NCI-H2196 (cell line): ENCODE measurements around the gene ANKRD30A.
"Not testable (repeated sequence)": the region's sequence is repeated elsewhere in the genome, so short reads cannot be mapped to it uniquely, and the experiment has no call there.

Source experiments
- DNase-seq: peaks from one replicate; lab custom pipeline; 2025; ENCODE audit not compliant: unreplicated experiment; lab: John Stamatoyannopoulos, UW

The ANKRD30A gene

DNA sequence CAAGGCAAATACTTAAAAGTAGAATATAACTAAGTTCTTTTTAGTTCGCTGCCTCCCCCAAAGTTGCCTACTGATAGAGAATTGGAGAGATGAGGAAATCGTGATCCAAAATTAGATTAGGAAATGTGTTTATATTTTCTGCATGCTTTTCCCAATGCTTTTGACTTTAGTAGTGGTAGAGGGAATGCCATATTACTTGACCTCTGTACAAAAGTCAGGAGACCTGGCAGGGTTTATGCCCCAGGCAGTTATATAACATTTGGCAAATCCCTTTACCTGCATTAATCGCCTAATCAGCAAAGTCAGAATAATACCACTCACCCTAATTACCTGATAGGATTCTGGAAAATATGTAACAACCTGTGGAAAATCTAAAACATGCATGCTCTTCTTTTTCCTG is 142.9 kb downstream of the ANKRD30A start:
- DNase-seq: no peak

DNA sequence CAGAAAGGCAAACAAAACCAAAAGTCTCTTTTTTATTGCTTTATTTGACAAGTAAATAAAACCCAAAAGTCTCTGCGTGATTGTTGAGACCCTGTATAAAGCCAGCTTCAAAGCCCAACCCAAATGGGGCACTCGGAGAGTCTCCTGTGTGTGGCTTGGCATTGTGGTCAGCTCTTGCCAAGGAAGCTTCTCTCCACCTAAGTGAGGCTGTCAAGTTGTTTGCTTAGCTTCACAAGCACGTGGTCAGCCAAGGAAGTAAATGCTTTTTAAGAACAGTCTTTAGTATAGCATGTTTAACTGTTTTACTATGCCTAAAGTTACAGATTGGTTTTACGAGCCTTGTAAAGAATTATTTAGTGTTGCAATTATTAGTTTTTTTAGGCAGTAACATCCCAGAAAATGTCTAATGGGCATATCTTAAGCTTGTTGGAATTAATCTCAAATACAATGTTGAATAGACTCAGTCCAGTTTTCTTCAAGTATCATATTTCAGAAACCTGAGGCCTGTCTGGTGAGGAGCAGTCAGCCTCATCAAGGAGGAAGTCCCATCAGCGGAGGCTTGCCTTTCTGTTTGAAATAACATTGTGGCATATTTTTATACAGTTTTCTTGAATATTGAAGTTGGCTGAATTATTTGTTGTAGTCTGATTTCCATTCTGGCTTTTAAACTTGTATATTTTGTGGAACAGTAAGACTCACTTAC is 144.3 kb downstream of the ANKRD30A start:
- DNase-seq: peak; percentile 0

DNA sequence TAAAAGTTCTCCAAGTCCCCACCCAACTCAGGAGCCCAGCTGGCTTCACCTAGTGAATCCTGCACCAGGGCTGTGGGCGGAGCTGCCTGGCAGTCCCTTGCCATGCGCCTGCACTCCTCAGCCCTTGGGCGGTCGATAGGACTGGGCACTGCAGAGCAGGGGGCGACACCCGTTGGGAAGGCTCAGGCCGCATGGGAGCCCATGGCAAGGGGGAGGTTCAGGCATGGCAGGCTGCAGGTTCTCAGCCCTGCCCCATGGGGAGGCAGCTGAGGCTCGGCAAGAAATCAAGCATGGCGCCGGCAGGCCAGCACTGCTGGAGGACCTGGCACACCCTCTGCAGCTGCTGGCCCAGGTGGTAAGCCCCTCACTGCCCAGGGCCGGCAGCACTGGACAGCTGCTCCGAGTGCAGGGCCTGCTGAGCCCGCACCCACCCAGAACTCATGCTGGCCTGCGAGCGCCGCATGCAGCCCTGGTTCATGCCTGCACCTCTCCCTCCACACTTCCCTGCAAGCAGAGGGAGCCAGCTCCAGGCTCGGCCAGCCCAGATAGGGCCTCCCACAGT is 149.9 kb downstream of the ANKRD30A start:
- no peak for DNase-seq

DNA sequence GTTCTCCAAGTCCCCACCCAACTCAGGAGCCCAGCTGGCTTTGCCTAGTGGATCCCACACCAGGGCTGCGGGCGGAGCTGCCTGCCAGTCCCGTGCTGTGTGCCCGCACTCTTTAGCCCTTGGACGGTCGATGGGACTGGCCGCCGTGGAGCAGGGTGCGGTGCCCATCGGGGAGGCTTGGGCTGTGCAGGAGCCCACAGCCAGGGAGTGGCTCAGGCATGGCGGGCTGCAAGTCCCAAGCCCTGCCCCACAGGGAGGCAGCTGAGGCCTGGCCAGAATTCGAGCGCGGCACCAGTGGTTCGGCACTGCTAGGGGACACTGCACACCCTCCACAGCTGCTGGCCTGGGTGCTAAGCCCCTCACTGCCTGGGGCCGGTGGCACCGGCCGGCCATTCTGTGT is 159.7 kb downstream of the ANKRD30A start:
- no peak for DNase-seq

DNA sequence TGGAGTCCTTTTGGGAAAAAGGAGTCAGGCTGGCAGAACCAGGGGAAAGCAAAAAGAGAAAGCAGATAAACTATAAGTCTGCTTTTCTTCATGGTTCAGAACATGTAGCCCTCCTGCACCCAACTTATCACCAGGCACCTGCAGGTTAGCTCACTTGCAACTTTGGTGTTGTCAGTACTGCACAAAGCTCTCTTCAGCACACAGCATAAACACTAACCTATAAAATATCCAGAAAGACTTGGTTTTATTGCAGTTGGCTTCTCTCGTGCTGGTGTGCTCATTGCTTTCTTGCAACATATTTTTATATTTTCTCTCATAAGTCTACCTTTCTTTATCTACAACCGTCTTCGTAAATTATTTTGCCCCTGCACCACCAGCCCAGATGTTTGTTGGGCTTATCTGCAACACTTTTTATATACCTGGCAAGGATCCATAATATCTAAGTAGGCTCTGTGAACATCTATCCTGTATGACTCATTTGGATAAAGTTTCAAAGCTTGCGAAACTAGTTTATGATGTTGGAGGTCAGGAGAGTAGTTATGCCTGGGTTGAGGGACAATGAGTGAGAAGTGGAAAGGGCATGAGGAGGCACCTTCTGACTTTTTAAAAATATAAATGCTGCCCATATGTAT is 164.6 kb downstream of the ANKRD30A start:
- no peak for DNase-seq

DNA sequence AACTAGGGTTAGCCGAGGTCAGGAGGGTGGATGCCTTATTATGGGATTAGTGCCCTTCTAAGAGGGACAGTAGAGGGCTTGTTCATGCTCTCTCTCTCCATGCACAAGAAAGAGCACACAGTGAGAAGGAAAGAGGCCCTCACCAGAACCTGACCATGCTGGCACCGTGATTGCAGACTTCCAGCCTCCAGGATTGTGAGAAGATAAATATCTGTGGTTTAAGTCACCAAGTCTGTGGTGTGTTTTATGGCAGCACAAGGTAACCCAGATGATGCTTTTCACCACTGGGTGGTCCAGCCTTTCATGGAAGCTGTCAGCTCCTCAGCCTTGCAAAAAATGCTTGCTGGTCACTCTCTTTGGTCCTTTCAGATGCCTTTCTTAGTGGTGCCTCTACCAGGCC is 175.9 kb downstream of the ANKRD30A start:
- DNase-seq: no peak

DNA sequence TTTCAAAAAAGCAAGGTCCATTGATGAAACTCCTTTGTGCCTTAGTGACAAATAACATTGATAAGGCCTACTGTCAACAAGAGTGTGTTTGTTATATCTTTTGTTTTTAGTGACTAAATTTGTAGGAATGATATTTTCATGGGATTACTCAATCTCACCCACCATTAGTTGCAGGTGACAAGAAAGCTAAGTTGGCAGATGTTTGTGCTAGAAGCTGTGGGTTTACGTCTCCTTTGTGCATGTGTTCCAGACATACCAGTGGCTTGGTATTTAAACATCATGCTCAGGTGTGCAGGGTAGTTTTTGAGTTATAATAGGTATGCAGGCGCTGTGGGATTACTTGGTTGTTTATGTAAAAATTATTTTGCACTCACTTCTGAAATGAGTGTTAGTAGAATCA is 178.6 kb downstream of the ANKRD30A start:
- no peak for DNase-seq

DNA sequence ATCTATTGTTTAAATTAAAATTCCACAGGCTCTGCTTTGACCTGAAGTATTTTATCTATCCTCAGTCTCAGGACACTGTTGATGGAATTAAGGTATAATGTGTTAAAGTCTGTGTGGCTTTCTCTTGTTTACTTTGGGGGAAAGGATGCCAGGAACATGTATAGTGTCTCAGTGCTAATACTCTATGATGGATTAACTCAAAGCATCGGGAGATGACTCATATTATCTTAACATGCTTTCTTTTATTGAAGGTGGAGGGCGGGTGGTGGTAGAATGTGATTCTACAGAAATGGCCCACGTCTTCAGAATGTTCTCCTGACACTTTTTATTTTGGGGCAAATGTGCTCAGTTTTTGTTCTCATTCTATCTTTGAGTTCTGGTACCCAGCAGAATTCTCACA is 189.0 kb downstream of the ANKRD30A start:
- no peak for DNase-seq

DNA sequence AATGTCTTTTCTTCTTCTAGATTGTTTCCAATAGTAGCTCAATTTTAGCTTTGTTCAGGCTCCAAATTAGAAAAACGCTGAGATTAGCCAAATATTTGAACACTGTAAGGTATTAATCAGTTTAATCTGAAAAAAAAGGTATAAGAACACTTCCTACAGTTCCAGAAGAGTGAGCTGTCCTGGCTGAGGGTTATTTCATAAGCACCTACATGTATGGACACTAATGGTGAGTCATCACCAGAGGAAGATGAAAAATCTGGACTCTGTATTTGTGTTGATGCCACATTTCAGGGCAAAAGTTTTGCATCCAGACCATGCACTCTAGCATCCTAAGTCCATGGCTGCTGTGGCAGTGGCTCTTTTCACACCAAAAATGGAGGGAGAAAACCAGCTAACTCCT is 189.5 kb downstream of the ANKRD30A start:
- no peak for DNase-seq

DNA sequence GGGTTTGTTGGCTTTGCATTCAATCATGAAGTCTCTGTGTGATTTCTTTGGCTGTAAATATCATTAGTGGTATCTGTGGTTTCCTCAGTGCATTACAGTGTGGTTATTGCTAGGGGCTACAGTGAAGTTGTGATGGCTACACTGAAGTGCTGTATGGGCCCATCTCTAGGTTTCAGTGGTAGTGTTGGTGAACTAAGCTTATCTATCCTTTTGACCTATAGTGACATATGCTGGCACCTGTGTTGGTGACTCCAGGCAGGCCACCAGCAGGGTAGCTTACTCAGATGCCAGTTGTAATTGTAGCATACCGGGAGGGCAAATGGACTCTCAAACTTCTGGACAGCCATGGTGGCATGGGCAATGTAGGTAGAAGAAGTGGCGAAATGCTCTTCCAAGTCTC is 219.0 kb downstream of the ANKRD30A start:
- DNase-seq: no peak

DNA sequence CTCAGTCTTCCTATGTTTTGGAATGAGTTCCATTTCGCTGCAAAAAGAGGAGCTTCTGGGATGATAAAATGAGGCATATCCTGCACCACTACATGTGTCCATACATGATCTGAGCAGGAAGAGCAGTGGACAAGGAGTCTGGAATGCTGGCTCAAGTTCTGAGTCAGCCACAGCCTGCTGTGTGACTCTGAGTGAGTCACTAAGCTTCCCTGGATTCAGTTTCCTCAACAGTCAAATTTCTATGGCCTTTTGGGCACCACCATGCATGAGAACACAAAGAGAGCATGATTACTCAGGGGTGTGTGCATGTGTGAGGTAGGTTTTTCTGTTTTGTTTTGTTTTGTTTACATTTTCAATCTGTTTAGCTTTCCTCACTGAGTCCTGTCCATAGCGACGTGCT is 254.6 kb downstream of the ANKRD30A start:
- DNase-seq: no peak

DNA sequence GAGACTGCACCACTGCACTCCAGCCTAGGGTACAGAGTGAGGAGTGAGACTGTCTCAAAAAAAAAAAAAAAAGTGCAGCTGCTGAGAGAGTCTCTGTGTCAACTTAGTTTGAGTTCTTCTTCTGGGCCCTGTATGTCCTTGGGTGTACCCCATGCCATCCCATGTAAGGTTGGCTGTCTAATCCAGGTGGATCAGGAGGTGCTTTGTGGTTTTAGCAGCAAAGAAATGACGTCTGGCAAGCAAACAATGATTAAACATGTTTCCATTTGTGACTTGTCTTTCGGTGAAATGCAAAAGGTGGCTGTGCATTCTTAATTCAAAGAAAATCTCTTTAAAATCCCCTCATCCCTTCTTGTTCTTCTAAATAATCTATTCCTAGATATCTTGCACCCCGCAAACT is 255.9 kb downstream of the ANKRD30A start:
- no peak for DNase-seq

DNA sequence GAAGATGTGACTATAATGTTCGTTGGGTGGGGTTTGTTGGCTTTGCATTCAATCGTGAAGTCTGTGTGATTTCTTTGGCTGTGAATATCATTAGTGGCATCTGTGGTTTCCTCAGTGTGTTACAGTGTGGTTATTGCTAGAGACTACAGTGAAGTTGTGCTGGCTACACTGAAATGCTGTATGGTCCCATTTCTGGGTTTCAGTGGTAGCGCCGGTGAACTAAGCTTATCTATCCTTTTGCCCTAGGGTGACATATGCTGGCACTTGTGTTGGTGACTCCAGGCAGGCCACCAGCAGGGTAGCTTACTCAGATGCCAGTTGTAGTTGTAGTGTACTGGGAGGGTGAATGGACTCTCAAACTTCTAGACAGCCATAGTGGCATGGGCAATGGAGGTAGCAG is 259.5 kb downstream of the ANKRD30A start:
- DNase-seq: no peak

DNA sequence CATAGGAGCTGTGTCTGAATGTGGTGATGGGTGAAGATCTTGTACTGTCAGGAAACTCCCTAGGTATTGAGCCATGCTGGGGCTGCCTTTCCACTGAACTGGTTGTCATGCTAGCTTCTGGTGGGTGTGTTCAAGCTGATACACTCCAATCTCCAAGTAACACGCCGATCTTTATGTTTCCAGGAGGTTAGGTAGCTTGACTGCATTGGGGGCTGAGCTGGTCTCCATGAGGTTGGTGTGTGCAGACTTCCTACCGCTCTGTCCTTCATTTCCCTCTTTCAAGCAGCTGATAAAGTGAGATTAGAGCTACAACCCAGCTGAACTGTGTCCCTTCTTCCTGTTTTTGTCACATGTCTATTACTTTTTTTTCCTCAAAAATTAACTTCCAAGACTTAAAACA is 265.5 kb downstream of the ANKRD30A start:
- no peak for DNase-seq

DNA sequence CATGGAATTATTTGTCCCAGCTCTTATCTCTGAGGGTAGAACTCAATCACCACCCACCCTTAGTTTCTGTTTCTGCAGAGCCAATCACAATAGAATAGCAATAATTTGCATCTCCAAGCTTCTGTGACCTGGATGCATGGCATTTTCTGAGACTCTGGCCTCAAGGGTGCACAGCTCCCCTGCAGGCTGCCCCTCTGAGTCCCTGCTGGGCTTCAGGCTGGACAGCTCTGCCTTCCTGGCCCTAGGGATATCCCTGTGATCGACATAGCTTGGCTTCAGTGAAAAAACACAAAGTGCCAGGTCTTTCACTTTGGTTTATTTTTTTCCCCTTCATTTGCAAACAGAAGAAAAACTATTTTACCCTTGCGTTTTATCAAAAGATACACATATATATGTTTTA is 275.4 kb downstream of the ANKRD30A start:
- DNase-seq: not testable (repeated sequence)

DNA sequence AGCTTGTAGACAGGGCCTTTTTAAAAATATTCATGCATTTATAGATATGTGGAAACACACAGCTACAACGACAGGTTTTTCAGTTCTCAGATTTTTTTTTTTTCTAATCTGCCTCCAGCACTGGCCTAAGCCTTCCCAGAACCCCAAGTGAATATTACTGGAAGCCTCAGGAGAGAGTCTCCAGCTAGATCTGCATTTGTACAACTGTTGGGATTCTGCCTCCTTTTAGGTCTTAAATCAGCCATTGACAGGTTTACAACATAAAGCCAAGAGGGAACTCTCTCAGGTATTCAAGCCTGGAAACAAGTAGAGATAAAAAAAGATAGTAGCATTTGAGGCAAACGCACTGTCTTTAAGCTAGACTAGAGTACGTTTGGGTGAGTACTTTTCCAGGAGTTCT is 275.8 kb downstream of the ANKRD30A start:
- DNase-seq: no peak

DNA sequence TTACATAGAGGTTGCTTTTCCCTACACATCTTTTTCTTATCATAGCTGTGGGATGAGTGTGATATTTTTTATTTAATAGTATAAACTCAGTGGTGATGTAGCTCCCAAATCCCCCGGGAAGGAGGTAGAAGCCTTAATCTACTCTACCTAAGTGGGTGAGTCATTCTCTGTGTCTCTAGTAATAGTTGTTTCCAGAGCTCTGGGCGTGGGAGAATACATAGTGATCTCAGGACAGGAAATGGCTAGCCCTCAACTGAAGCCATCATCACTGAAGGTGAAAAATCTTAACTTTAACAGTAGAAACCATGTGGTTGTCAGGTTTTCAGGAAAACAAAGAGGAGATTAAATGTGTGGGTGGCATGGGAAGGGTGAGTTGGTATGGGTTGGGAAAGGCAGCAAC is 278.4 kb downstream of the ANKRD30A start:
- DNase-seq: no peak
